ENCODE results near the gene USP6NL.

DNA sequence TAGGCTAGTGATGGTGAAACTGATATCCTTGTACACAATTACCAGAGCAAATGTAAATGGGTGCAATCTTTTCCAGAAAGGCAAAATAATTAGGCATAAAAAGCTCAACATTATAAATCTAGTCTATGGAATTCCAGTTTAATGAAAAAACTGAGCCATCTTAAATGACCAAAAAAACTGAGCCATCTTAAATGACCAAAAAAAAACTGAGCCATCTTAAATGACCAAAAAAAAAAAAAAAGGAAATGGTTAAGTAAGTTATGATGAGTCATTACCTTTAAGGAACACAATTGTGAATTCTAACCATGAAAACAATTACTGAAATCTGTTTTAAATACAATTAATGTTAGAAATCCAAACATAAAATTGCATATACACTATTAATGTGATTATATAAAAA is 25.3 kb downstream of the USP6NL start:
- TF ChIP-seq TAF1 (IDR thresholded peaks at IDR 0.05; ENCODE audit: borderline replicate concordance, insufficient read depth, low read length) (no peak), POLR2AphosphoS5 (IDR thresholded peaks at IDR 0.05; ENCODE audit: low read depth, low read length) (no peak), REST (IDR thresholded peaks at IDR 0.05; ENCODE audit: insufficient read depth in 1 of 2, low read depth in 2 of 2, low read length in 2 of 2) (no peak)

Measured in PFSK-1 (cell line).